HCT116 (cell line): Measurements from ENCODE around the gene DYRK1B.

Experiments used
- EGR1 ChIP-seq: IDR thresholded peaks from 2 replicates; pipeline ENCODE4 v1.6.1; 2012; ENCODE audit warnings: low read depth
- TF ChIP-seq, protein P1 (sequence below), 3 experiments: fragments of 200-600 bp in 1 of 3; sonication (generic) in 1 of 3; IDR thresholded peaks in 2 of 3; conservative IDR thresholded peaks in 1 of 3; 2 replicates each; pipeline ENCODE4 v1.5.1; 2012 to 2017; ENCODE audit warnings: low read depth in 2 of 3, low read length in 2 of 3, antibody characterized with exemption in 1 of 3, borderline replicate concordance in 1 of 3, control low read depth in 1 of 3, mild to moderate bottlenecking in 1 of 3, mixed read lengths in 1 of 3, mixed run types in 1 of 3, moderate library complexity in 1 of 3; ENCODE audit not compliant: insufficient read depth in 1 of 3

DNA sequence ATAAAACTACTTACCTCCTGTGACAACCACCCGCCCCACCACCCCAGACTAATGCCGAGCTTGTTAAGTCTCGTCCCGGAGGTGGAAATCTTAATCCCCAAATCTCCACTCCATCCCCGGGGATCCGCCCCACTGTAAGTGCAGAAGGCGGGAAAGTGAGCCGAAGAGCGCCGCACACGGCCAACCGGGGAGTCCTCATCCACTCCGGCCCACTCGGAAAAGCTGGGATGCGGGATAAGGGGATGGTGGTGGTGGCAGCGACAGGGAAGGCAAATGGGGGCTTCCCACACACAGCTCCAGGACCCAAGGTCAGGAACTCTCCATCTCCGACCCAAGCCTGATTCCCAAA is 11.6 kb upstream of the DYRK1B start:
- TF ChIP-seq, protein P1, sequence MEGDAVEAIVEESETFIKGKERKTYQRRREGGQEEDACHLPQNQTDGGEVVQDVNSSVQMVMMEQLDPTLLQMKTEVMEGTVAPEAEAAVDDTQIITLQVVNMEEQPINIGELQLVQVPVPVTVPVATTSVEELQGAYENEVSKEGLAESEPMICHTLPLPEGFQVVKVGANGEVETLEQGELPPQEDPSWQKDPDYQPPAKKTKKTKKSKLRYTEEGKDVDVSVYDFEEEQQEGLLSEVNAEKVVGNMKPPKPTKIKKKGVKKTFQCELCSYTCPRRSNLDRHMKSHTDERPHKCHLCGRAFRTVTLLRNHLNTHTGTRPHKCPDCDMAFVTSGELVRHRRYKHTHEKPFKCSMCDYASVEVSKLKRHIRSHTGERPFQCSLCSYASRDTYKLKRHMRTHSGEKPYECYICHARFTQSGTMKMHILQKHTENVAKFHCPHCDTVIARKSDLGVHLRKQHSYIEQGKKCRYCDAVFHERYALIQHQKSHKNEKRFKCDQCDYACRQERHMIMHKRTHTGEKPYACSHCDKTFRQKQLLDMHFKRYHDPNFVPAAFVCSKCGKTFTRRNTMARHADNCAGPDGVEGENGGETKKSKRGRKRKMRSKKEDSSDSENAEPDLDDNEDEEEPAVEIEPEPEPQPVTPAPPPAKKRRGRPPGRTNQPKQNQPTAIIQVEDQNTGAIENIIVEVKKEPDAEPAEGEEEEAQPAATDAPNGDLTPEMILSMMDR (IDR thresholded peaks at IDR 0.05 in 2 of 3, conservative IDR thresholded peaks at IDR 0.05 in 1 of 3; ENCODE audit: borderline replicate concordance in 1 of 3, insufficient read depth in 1 of 3, low read depth in 2 of 3, low read length in 2 of 3), result peak in 1 of 3 experiments; percentile 15; a peak in 1 of 6 replicates
- TF ChIP-seq EGR1, result no peak
